Pancreas (tissue), 10 donors: Measurements from ENCODE around the gene CELF3. TPM values are rescaled to one million over a fixed set of nuclear protein-coding genes. Genes with fewer than 3 reads are reported as not detected.

Experiments
- ATAC-seq, 4 donors: fragments of 200-7000 bp; cut with Tn5 transposase; one replicate each; pipeline versions ENCODE4 v1.8.0 to v1.9.1; 2020; ENCODE audit warnings: mild to moderate bottlenecking in 4 of 4, moderate library complexity in 4 of 4
- DNase-seq, 6 donors: peaks; one replicate each; pipeline ENCODE4 v3.0.0-alpha.2; 2020
- FAIRE-seq: peaks from 2 replicates; lab custom pipeline; 2012; peaks lifted over from hg19 to GRCh38; lab: Jason Lieb, UNC
- H3K27ac ChIP-seq, 4 donors: fragments of 200-600 bp; sonication (generic); 1 replicate in 3 of 4; 2 replicates in 1 of 4; pipeline versions ENCODE4 v1.5.0 to v1.8.0; 2020
- H3K27me3 ChIP-seq, 4 donors: fragments of 200-600 bp; one replicate each; pipeline ENCODE4 v1.8.0; 2021
- H3K36me3 ChIP-seq, 3 donors: fragments of 200-600 bp; sonication (generic) in 1 of 3; one replicate each; pipeline versions ENCODE4 v1.5.0 to v1.8.0; 2020 to 2021
- H3K4me1 ChIP-seq, 3 donors: fragments of 200-600 bp; one replicate each; pipeline ENCODE4 v1.8.0; 2021
- H3K4me3 ChIP-seq, 4 donors: fragments of 200-600 bp; sonication (generic) in 2 of 4; one replicate each; pipeline versions ENCODE4 v1.5.0 to v1.8.0; 2020 to 2021
- H3K9me3 ChIP-seq, 4 donors: fragments of 200-600 bp; one replicate each; pipeline ENCODE4 v1.8.0; 2021
- CTCF ChIP-seq, 4 donors: fragments of 200-600 bp; sonication (generic) in 3 of 4; IDR thresholded peaks; one replicate each; pipeline versions ENCODE4 v1.5.0 to v1.8.0; 2021; ENCODE audit warnings: antibody characterized with exemption in 4 of 4
- WGBS, 2 donors: extraction: QIAGEN DNeasy Blood & Tissue Kit; methylation state at CpG; one replicate each; pipeline ENCODE4 v1.1.7; 2013; 5-methylcytosine and 5-hydroxymethylcytosine counted together
- intact Hi-C, 3 donors: fragments of 100-400 bp; cut with DNase I; formaldehyde crosslinking; loops; one replicate each; pipeline versions ENCODE4 v1.11.1 to v1.14.2; 2022
- polyA plus RNA-seq, 2 donors: library from polyadenylated mRNA; stranded (reverse); fragments of 200-250 nt; gene quantifications; one replicate each; pipeline ENCODE4 v1.2.3, GENCODE V29; 2013
- total RNA-seq, 6 donors: library from RNA; stranded (reverse); fragmentation: NEBNext Ultra II Directional in 4 of 6; extraction: Animal tissue kit (Norgen Biotek cat#: 25700) in 4 of 6; gene quantifications; one replicate each; pipeline versions ENCODE4 v1.2.1 to v1.2.4, GENCODE V29; 2021 to 2023
- donor health status: healthy with polysubstance abuse.
- donor health status: DM: no; HTN: no; CAD: no; lungs with moderate emphysema.
- donor health status: DM: no; HTN: no; CAD: no.
- donor health status: control.
- donor health status: control.
- donor health status: Bipolar disorder and iron deficiency.
- donor health status: DM: yes; HTN: yes; CAD: no.
- donor health status: DM: no; HTN: no; CAD: no.
- donor health status: DM: no; HTN: no; CAD: no.
- donor health status: DM: yes; HTN: yes; CAD: no.

CELF3 gene
- total and polyA plus RNA-seq, 8 donors: 1.1 to 76.3 (median 5.9) TPM

- intact Hi-C loops: no loop called here
- H3K4me1 ChIP-seq: no peaks in the 10 kb centered on the region
- no peaks in the 10 kb centered on the region for H3K36me3 ChIP-seq
- no peak for ATAC-seq
- H3K27ac ChIP-seq: no peak overlapping the region
- no peak for FAIRE-seq
- DNase-seq: no peak
- no peaks in the 10 kb centered on the region for H3K27me3 ChIP-seq
- WGBS, 2 donors: 85 to 94% methylated on average over 2 of the region's 2 CpGs
- H3K9me3 ChIP-seq: no peaks in the 10 kb centered on the region
- TF ChIP-seq CTCF (IDR thresholded peaks at IDR 0.05): no peak
- H3K4me3 ChIP-seq: no peak overlapping the region
Measured at GRCh38 chr1:151713874-151714273, 2.7 kb downstream of the CELF3 start.

GRCh38 chr1:151713044-151713443 is 3.6 kb downstream of the CELF3 start:
- Histone ChIP-seq H3K27me3 (no peaks in the 10 kb centered on the region), H3K4me1 (no peaks in the 10 kb centered on the region), H3K4me3 (no peak overlapping the region), H3K27ac (no peak overlapping the region), H3K36me3 (no peaks in the 10 kb centered on the region), H3K9me3 (no peaks in the 10 kb centered on the region)
- peak in 3 of 4 donors; percentile 61 to 73 (median 66) for ATAC-seq
- WGBS, 2 donors: 12 to 22% methylated on average over 2 of the region's 2 CpGs
- peak in 2 of 6 donors; percentile 18 to 27 for DNase-seq
- FAIRE-seq: no peak
- TF ChIP-seq CTCF (IDR thresholded peaks at IDR 0.05): no peak
- intact Hi-C loops: no loop called here

- no peak for TF ChIP-seq CTCF (IDR thresholded peaks at IDR 0.05)
- no peaks in the 10 kb centered on the region for H3K36me3 ChIP-seq
- no peak overlapping the region for H3K27ac ChIP-seq
- H3K27me3 ChIP-seq: no peaks in the 10 kb centered on the region
- WGBS, 2 donors: 69 to 75% methylated on average over 10 of the region's 10 CpGs
- no peaks in the 10 kb centered on the region for H3K4me1 ChIP-seq
- peak in 2 of 4 donors; percentile 35 to 49 for ATAC-seq
- no peaks in the 10 kb centered on the region for H3K9me3 ChIP-seq
- DNase-seq: no peak
- FAIRE-seq: no peak
- no peak overlapping the region for H3K4me3 ChIP-seq
- intact Hi-C loops: no loop called here
Measured at GRCh38 chr1:151711951-151712350, 4.7 kb downstream of the CELF3 start.

GRCh38 chr1:151711044-151711800 is 5.4 kb downstream of the CELF3 start:
- intact Hi-C loops: no loop called here
- DNase-seq: no peak
- ATAC-seq: no peak
- H3K4me1 ChIP-seq: no peaks in the 10 kb centered on the region
- no peaks in the 10 kb centered on the region for H3K9me3 ChIP-seq
- FAIRE-seq: no peak
- no peaks in the 10 kb centered on the region for H3K36me3 ChIP-seq
- WGBS, 2 donors: 78 to 81% methylated on average over 21 of the region's 21 CpGs
- H3K4me3 ChIP-seq: no peak overlapping the region
- TF ChIP-seq CTCF (IDR thresholded peaks at IDR 0.05): no peak
- H3K27me3 ChIP-seq: no peaks in the 10 kb centered on the region
- no peak overlapping the region for H3K27ac ChIP-seq

GRCh38 chr1:151710187-151710840 is 6.3 kb downstream of the CELF3 start:
- DNase-seq (peak in 3 of 6 donors; percentile 34 to 58 (median 37)), ATAC-seq (peak in 2 of 4 donors; percentile 56 to 57), FAIRE-seq (no peak)
- intact Hi-C loops: no loop called here
- Histone ChIP-seq H3K4me3 (no peak overlapping the region), H3K27ac (no peak overlapping the region), H3K36me3 (no peaks in the 10 kb centered on the region), H3K27me3 (no peaks in the 10 kb centered on the region), H3K4me1 (no peaks in the 10 kb centered on the region), H3K9me3 (no peaks in the 10 kb centered on the region)
- WGBS, 2 donors: 47 to 57% methylated on average over 15 of the region's 15 CpGs
- TF ChIP-seq CTCF (IDR thresholded peaks at IDR 0.05): no peak
